ENCODE measurements around the gene RRP36. TPM values are rescaled to one million over a fixed set of nuclear protein-coding genes. Genes with fewer than 3 reads are reported as not detected.

The RRP36 gene
- total and polyA plus RNA-seq, 2 of the 8 experiments (the other 6 are each of a cell fraction or from before 2014, with no cell fraction given): 33.9 to 92.3 TPM

DNA sequence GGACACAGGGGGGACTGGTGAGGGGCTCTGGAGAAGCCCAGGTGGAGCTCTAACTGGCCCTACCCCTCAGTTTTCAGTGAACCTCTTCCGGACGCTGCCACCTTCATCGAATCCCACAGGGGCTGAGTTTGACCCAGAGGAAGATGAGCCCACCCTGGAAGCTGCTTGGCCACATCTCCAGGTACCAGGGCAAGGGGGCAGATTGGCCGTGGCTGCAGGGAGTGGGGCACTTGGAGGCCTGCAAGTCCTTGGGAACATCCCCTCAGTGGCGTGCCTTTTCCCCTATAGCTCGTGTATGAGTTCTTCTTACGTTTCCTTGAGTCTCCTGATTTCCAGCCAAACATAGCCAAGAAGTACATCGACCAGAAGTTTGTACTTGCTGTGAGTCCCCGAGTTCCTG is 14.3 kb upstream of the RRP36 start:
- H3K18ac ChIP-seq (ENCODE audit: extremely low read depth, low read length): no peak overlapping the region
- no peak overlapping the region for H2BK12ac ChIP-seq (ENCODE audit: low read depth, low read length)
- H3K4me3 ChIP-seq (ENCODE audit: extremely low read depth in 1 of 4, insufficient read depth in 2 of 4, low read depth in 3 of 4, low read length in 4 of 4): no peak overlapping the region
- DNase-seq (ENCODE audit: low read depth in 1 of 2, low spot score in 2 of 2) (no peak), FAIRE-seq (no peak)
- no peaks in the 10 kb centered on the region for H3K9me3 ChIP-seq (ENCODE audit: insufficient read depth in 2 of 2, low read depth in 1 of 2, low read length in 1 of 2)
- no peak overlapping the region for H2BK15ac ChIP-seq (ENCODE audit: low read length)
- no peaks in the 10 kb centered on the region for H3K27me3 ChIP-seq (replicated peaks in 1 of 4; ENCODE audit: control insufficient read depth in 3 of 4, extremely low read depth in 1 of 4, insufficient read depth in 3 of 4, low read length in 3 of 4)
- H3K56ac ChIP-seq (replicated peaks; ENCODE audit: insufficient read length, low read depth, low read length): no peak overlapping the region
- TF ChIP-seq CHD2 (IDR thresholded peaks at IDR 0.05; ENCODE audit: low read length) (no peak), RNF2 (IDR thresholded peaks at IDR 0.05; ENCODE audit: borderline replicate concordance, low read depth, low read length, missing control alignments, poor library complexity, severe bottlenecking) (no peak), HDAC6 (IDR thresholded peaks at IDR 0.05; ENCODE audit: low read depth, low read length) (no peak), EZH2 (IDR thresholded peaks at IDR 0.05; ENCODE audit: low read depth, low read length, severe bottlenecking) (no peak), SP4 (IDR thresholded peaks at IDR 0.05; ENCODE audit: low read length) (no peak), SP2 (IDR thresholded peaks at IDR 0.05; ENCODE audit: low read length) (no peak), GTF2F1 (IDR thresholded peaks at IDR 0.05; ENCODE audit: borderline replicate concordance, low read depth, low read length) (no peak), POLR2A (IDR thresholded peaks at IDR 0.05; ENCODE audit: control extremely low read depth in 1 of 2, low read depth in 2 of 2, low read length in 2 of 2) (no peak; a peak in 1 of 3 replicates), RBBP5 (IDR thresholded peaks at IDR 0.05; ENCODE audit: borderline replicate concordance, low read depth, low read length) (no peak), RAD21 (IDR thresholded peaks at IDR 0.05 in 1 of 2, conservative IDR thresholded peaks at IDR 0.05 in 1 of 2; ENCODE audit: low read depth in 2 of 2, low read length in 2 of 2) (no peak), TBP (IDR thresholded peaks at IDR 0.05; ENCODE audit: low read depth, low read length) (no peak)
- TF ChIP-seq, protein P1, sequence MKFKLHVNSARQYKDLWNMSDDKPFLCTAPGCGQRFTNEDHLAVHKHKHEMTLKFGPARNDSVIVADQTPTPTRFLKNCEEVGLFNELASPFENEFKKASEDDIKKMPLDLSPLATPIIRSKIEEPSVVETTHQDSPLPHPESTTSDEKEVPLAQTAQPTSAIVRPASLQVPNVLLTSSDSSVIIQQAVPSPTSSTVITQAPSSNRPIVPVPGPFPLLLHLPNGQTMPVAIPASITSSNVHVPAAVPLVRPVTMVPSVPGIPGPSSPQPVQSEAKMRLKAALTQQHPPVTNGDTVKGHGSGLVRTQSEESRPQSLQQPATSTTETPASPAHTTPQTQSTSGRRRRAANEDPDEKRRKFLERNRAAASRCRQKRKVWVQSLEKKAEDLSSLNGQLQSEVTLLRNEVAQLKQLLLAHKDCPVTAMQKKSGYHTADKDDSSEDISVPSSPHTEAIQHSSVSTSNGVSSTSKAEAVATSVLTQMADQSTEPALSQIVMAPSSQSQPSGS (IDR thresholded peaks at IDR 0.05; ENCODE audit: low read length): no peak
- no peak overlapping the region for H2AK5ac ChIP-seq (ENCODE audit: low read depth, low read length)
- POLR2A ChIA-PET (ENCODE audit: partially characterized antibody): interaction anchor here (0.7 to 2.0 kb wide), 9 partner anchors 11 to 70 kb away, joined by 3 to 11 read pairs (median 3); partner anchors contain the start of gene RRP36
- H3K9ac ChIP-seq (replicated peaks in 1 of 4; ENCODE audit: extremely low read depth in 1 of 4, low read depth in 3 of 4, low read length in 3 of 4): no peak overlapping the region
- H3K4me2 ChIP-seq (ENCODE audit: insufficient read depth in 1 of 2, low read depth in 2 of 2, low read length in 2 of 2): no peak overlapping the region
- H3K79me1 ChIP-seq (ENCODE audit: low read depth, low read length): peaks cover 3% of the 10 kb centered on the region
- CTCF ChIA-PET (ENCODE audit: partially characterized antibody): interaction anchor here (0.8 to 6.0 kb wide), 15 partner anchors 7 to 359 kb away, joined by 3 to 33 read pairs (median 4); partner anchors contain the start of gene RRP36
- peaks cover 0 to 3% of the 10 kb centered on the region in 2 experiments; a peak in 1 of 4 replicates for H3K79me2 ChIP-seq (ENCODE audit: control insufficient read depth in 1 of 2, insufficient read depth in 2 of 2, low read length in 2 of 2)
- no peak overlapping the region for H3K27ac ChIP-seq (ENCODE audit: low read depth, low read length)
- H3K23me2 ChIP-seq (ENCODE audit: low read depth, low read length): no peaks in the 10 kb centered on the region
- no peak overlapping the region for H3K4ac ChIP-seq (replicated peaks; ENCODE audit: insufficient read length, low read depth, low read length)
- no peak overlapping the region for H4K5ac ChIP-seq (ENCODE audit: insufficient read length, low read depth, low read length)
- WGBS, 2 experiments (ENCODE audit: extremely low coverage in 1 of 2, insufficient coverage in 1 of 2, insufficient read length in 1 of 2, insufficient replicate concordance in 2 of 2, low coverage in 1 of 2, low lambda C conversion rate in 2 of 2, missing lambda C conversion rate in 1 of 2): 88% methylated on average over 9 of the region's 9 CpGs; no CpG with 5 or more reads in 1 of the 2 experiments
- H3K14ac ChIP-seq (ENCODE audit: insufficient read length): no peak overlapping the region
- H3K4me1 ChIP-seq (replicated peaks in 1 of 4; ENCODE audit: control insufficient read depth in 3 of 4, insufficient read depth in 4 of 4, low read length in 3 of 4): no peaks in the 10 kb centered on the region
- H2BK5ac ChIP-seq (ENCODE audit: low read depth, low read length): no peak overlapping the region
- H4K8ac ChIP-seq (ENCODE audit: extremely low read depth, insufficient read depth, low read length): no peak overlapping the region
- no peak overlapping the region for H3K23ac ChIP-seq (ENCODE audit: insufficient read length)
- peaks cover 0 to 14% of the 10 kb centered on the region in 2 experiments for H4K20me1 ChIP-seq (replicated peaks in 1 of 2; ENCODE audit: control insufficient read depth in 1 of 2, insufficient read depth in 2 of 2, low read length in 2 of 2)
- no peak overlapping the region for H2BK120ac ChIP-seq (replicated peaks; ENCODE audit: low read depth, low read length)
- H3K36me3 ChIP-seq (ENCODE audit: control insufficient read depth in 2 of 4, insufficient read depth in 4 of 4, low read length in 3 of 4): peaks cover 15 to 53% (median 35%) of the 10 kb centered on the region in 4 experiments
- no peak overlapping the region for H2BK20ac ChIP-seq (ENCODE audit: low read length)
- no peak overlapping the region for H2AFZ ChIP-seq (ENCODE audit: low read length)
- no peak overlapping the region for H4K91ac ChIP-seq (replicated peaks; ENCODE audit: insufficient read length, low read length)
